ENCODE results near the gene BRSK2.
"Not testable (repeated sequence)": the region's sequence is repeated elsewhere in the genome, so short reads cannot be mapped to it uniquely, and the experiment has no call there.

The BRSK2 gene

DNA sequence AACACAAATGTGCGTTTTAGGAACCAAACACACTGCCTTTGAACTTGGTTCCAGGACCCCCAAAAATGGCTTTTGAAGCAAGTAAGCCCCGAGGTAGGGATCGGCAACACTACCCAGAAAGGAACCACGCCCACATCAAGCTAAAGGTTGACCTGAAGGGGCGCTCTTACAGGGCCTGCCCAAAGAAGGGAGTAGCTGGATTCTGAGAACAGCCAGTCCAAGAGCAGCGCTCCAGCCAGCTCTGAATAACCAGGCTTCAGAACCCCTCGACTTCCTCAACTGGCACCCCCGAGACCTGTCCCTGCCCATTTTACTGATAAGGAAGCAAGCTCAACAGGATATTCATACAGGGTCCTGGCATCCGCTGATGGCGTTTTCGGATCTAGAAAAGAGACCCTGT lies 115.7 kb downstream of the BRSK2 start:
- H3K4me1 ChIP-seq (ENCODE audit: control insufficient read depth, insufficient read depth, low read length): peaks cover 60% of the 10 kb centered on the region
- no peaks in the 10 kb centered on the region for H3K36me3 ChIP-seq (ENCODE audit: control insufficient read depth in 2 of 2, insufficient read depth in 2 of 2, low read length in 2 of 2)

GRCh38 chr11:1506981-1507380 lies 117.2 kb downstream of the BRSK2 start:
- H3K36me3 ChIP-seq (ENCODE audit: control insufficient read depth in 2 of 2, insufficient read depth in 2 of 2, low read length in 2 of 2): no peaks in the 10 kb centered on the region
- H3K27me3 ChIP-seq (ENCODE audit: control insufficient read depth in 1 of 2, insufficient read depth in 2 of 2, low read length in 2 of 2): no peaks in the 10 kb centered on the region
- no peak overlapping the region for H3K4me3 ChIP-seq (ENCODE audit: low read length in 2 of 2)
- no peak overlapping the region for H3K9ac ChIP-seq (ENCODE audit: low read length in 2 of 2)
- no peaks in the 10 kb centered on the region for H3K9me3 ChIP-seq (ENCODE audit: control insufficient read depth in 2 of 2, low read length in 2 of 2)
- H3K4me1 ChIP-seq (ENCODE audit: control insufficient read depth, insufficient read depth, low read length): peaks cover 52% of the 10 kb centered on the region
- H3K27ac ChIP-seq (ENCODE audit: low read length): peak overlapping the region; percentile 11

More for the DNA sequence above, 115.7 kb downstream of the BRSK2 start:
- Histone ChIP-seq H3K27me3 (ENCODE audit: control insufficient read depth in 1 of 2, insufficient read depth in 2 of 2, low read length in 2 of 2) (no peaks in the 10 kb centered on the region), H3K9me3 (ENCODE audit: control insufficient read depth in 2 of 2, low read length in 2 of 2) (no peaks in the 10 kb centered on the region), H3K27ac (ENCODE audit: low read length) (no peak overlapping the region), H3K9ac (ENCODE audit: low read length in 2 of 2) (no peak overlapping the region), H3K4me3 (ENCODE audit: low read length in 2 of 2) (no peak overlapping the region)

GRCh38 chr11:1507381-1508140 lies 117.8 kb downstream of the BRSK2 start:
- H3K9me3 ChIP-seq (ENCODE audit: control insufficient read depth in 2 of 2, low read length in 2 of 2): no peaks in the 10 kb centered on the region
- no peak overlapping the region for H3K4me3 ChIP-seq (ENCODE audit: low read length in 2 of 2)
- H3K27ac ChIP-seq (ENCODE audit: low read length): no peak overlapping the region
- peaks cover 46% of the 10 kb centered on the region for H3K4me1 ChIP-seq (ENCODE audit: control insufficient read depth, insufficient read depth, low read length)
- H3K27me3 ChIP-seq (ENCODE audit: control insufficient read depth in 1 of 2, insufficient read depth in 2 of 2, low read length in 2 of 2): no peaks in the 10 kb centered on the region
- no peak overlapping the region for H3K9ac ChIP-seq (ENCODE audit: low read length in 2 of 2)
- H3K36me3 ChIP-seq (ENCODE audit: control insufficient read depth in 2 of 2, insufficient read depth in 2 of 2, low read length in 2 of 2): no peaks in the 10 kb centered on the region

DNA sequence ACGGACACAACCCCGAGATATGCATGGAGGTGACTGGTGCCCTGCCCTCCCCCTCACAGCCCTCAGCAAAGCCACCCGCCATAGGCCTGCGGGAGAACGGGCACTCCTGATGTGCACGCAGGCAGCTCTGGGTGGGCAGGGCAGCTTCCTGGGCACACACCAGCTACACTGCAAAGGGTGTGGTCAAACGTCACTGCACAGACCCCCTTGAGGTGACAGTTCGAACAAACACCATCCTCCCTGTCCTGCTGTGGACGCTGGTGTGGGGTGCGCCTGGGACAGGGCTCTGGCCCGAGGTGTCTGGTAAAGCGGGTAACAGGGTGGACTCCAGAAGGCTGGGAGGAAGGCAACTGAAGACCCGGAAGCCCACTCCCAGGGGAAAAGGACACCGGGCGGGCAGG lies 118.8 kb downstream of the BRSK2 start:
- Histone ChIP-seq H3K27me3 (ENCODE audit: control insufficient read depth in 1 of 2, insufficient read depth in 2 of 2, low read length in 2 of 2) (no peaks in the 10 kb centered on the region), H3K4me1 (ENCODE audit: control insufficient read depth, insufficient read depth, low read length) (peaks cover 39% of the 10 kb centered on the region), H3K27ac (ENCODE audit: low read length) (no peak overlapping the region), H3K36me3 (ENCODE audit: control insufficient read depth in 2 of 2, insufficient read depth in 2 of 2, low read length in 2 of 2) (no peaks in the 10 kb centered on the region), H3K4me3 (ENCODE audit: low read length in 2 of 2) (no peak overlapping the region), H3K9me3 (ENCODE audit: control insufficient read depth in 2 of 2, low read length in 2 of 2) (no peaks in the 10 kb centered on the region), H3K9ac (ENCODE audit: low read length in 2 of 2) (no peak overlapping the region)

- Histone ChIP-seq H3K9me3 (ENCODE audit: control insufficient read depth in 2 of 2, low read length in 2 of 2) (no peaks in the 10 kb centered on the region), H3K36me3 (ENCODE audit: control insufficient read depth in 2 of 2, insufficient read depth in 2 of 2, low read length in 2 of 2) (no peaks in the 10 kb centered on the region), H3K27me3 (ENCODE audit: control insufficient read depth in 1 of 2, insufficient read depth in 2 of 2, low read length in 2 of 2) (no peaks in the 10 kb centered on the region), H3K9ac (ENCODE audit: low read length in 2 of 2) (no peak overlapping the region), H3K27ac (ENCODE audit: low read length) (no peak overlapping the region), H3K4me3 (ENCODE audit: low read length in 2 of 2) (no peak overlapping the region), H3K4me1 (ENCODE audit: control insufficient read depth, insufficient read depth, low read length) (peaks cover 39% of the 10 kb centered on the region)
Measured at GRCh38 chr11:1508986-1509385, 119.3 kb downstream of the BRSK2 start.

DNA sequence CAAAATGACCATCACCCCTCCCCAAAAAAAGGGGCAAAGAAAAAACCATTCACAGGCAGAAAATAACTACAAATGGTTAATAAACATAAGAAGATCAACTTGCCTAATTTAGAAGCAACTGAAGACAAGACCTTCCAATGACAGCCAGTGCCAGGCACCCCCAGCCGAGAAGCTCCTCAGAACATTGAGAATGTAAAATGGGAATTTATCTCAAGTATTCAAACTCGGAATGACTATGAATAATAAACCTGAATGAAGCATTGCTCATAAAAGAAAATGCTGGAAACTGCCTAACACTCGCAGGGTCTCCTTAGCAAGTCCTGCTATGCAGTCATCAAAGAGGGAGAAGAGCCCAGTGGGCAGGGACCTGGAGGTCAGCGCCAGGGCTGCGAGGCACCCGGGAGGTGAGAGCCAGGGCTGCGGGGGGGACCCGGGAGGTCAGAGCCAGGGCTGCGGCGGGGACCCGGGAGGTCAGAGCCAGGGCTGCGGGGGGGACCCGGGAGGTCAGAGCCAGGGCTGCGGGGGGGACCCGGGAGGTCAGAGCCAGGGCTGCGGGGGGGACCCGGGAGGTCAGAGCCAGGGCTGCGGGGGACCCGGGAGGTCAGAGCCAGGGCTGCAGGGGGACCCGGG lies 120.0 kb downstream of the BRSK2 start:
- peaks cover 40% of the 10 kb centered on the region for H3K4me1 ChIP-seq (ENCODE audit: control insufficient read depth, insufficient read depth, low read length)

GRCh38 chr11:1510351-1510750 lies 120.6 kb downstream of the BRSK2 start:
- not testable (repeated sequence) for H3K4me3 ChIP-seq (ENCODE audit: low read length in 2 of 2); H3K36me3 ChIP-seq (ENCODE audit: control insufficient read depth in 2 of 2, insufficient read depth in 2 of 2, low read length in 2 of 2); H3K9ac ChIP-seq (ENCODE audit: low read length in 2 of 2); H3K27me3 ChIP-seq (ENCODE audit: control insufficient read depth in 1 of 2, insufficient read depth in 2 of 2, low read length in 2 of 2); H3K27ac ChIP-seq (ENCODE audit: low read length); H3K9me3 ChIP-seq (ENCODE audit: control insufficient read depth in 2 of 2, low read length in 2 of 2)
- peaks cover 46% of the 10 kb centered on the region for H3K4me1 ChIP-seq (ENCODE audit: control insufficient read depth, insufficient read depth, low read length)

More for the DNA sequence above, 120.0 kb downstream of the BRSK2 start:
- H3K9me3 ChIP-seq (ENCODE audit: control insufficient read depth in 2 of 2, low read length in 2 of 2): no peaks in the 10 kb centered on the region
- H3K27ac ChIP-seq (ENCODE audit: low read length): no peak overlapping the region
- H3K27me3 ChIP-seq (ENCODE audit: control insufficient read depth in 1 of 2, insufficient read depth in 2 of 2, low read length in 2 of 2): no peaks in the 10 kb centered on the region
- no peak overlapping the region for H3K4me3 ChIP-seq (ENCODE audit: low read length in 2 of 2)
- no peaks in the 10 kb centered on the region for H3K36me3 ChIP-seq (ENCODE audit: control insufficient read depth in 2 of 2, insufficient read depth in 2 of 2, low read length in 2 of 2)
- H3K9ac ChIP-seq (ENCODE audit: low read length in 2 of 2): no peak overlapping the region

DNA sequence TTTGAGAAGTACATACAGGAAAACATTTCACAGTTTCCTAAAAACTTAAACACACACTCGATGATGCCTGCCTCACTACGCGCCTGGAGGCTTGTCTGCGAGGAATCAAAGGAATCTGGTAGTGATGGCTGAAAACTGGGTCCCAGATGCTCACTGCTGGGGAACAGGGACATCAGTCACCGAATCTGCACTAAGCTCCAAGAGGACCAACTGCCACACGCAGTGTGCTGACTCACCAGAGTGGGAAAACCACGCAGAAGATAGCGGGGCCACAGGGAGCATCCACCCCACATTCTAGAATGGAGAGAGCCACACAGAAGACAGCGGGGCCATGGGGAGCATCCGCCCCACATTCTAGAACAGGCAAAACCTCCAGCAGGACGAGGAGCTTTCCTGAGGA lies 121.2 kb downstream of the BRSK2 start:
- Histone ChIP-seq H3K4me3 (ENCODE audit: low read length in 2 of 2) (no peak overlapping the region), H3K9ac (ENCODE audit: low read length in 2 of 2) (no peak overlapping the region), H3K9me3 (ENCODE audit: control insufficient read depth in 2 of 2, low read length in 2 of 2) (no peaks in the 10 kb centered on the region), H3K4me1 (ENCODE audit: control insufficient read depth, insufficient read depth, low read length) (peaks cover 52% of the 10 kb centered on the region), H3K36me3 (ENCODE audit: control insufficient read depth in 2 of 2, insufficient read depth in 2 of 2, low read length in 2 of 2) (no peaks in the 10 kb centered on the region), H3K27ac (ENCODE audit: low read length) (no peak overlapping the region), H3K27me3 (ENCODE audit: control insufficient read depth in 1 of 2, insufficient read depth in 2 of 2, low read length in 2 of 2) (no peaks in the 10 kb centered on the region)

GRCh38 chr11:1511937-1512496 lies 122.3 kb downstream of the BRSK2 start:
- Histone ChIP-seq H3K27me3 (ENCODE audit: control insufficient read depth in 1 of 2, insufficient read depth in 2 of 2, low read length in 2 of 2) (no peaks in the 10 kb centered on the region), H3K27ac (ENCODE audit: low read length) (no peak overlapping the region), H3K4me1 (ENCODE audit: control insufficient read depth, insufficient read depth, low read length) (peaks cover 53% of the 10 kb centered on the region), H3K4me3 (ENCODE audit: low read length in 2 of 2) (no peak overlapping the region), H3K9ac (ENCODE audit: low read length in 2 of 2) (no peak overlapping the region), H3K36me3 (ENCODE audit: control insufficient read depth in 2 of 2, insufficient read depth in 2 of 2, low read length in 2 of 2) (no peaks in the 10 kb centered on the region), H3K9me3 (ENCODE audit: control insufficient read depth in 2 of 2, low read length in 2 of 2) (no peaks in the 10 kb centered on the region)
